ENCODE measurements around the gene TECPR1. TPM values are rescaled to one million over a fixed set of nuclear protein-coding genes. Genes with fewer than 3 reads are reported as not detected.
A peak's percentile ranks its signal among the peaks of the same experiment; 100 is the strongest.

Gene TECPR1
- total and polyA plus RNA-seq, 9 donors = 4.2 to 28.1 (median 21.4) TPM

DNA sequence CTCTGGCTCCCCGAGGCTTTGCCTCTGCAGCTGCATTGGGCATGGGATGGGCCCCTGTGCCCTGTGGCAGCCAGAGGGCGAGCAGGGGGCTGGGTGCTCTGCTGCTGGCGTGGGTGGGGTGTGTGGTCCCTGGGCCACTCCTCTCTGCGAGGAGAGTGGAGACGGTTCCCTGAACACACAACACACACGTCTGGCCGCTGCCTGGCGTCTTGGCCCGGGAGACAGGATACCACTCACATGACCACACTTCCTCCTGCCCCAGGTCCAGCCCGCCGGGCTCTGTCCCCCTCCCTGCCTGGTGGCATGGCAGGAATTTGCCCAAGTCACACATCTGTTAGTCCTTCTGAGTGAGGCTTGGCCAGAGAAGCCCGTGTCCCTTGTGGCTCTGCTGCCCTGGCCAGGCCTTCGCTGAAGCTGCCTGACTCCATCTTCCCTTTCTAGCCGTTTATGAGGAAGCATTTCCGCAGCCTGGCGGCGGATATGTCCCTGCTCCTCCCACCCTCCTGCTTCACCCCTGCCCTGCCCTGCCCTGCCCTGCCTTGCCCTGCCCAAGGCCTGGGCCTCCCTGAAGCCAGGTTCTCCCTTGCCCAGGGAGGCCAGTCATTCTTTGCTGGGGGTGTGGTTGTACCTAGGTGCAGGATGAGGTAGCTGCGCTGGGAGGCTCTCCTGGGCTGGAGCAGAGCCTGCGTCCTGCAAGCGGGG is 32.5 kb upstream of the TECPR1 start:
- H3K9me3 ChIP-seq = no peaks in the 10 kb centered on the region
- H3K4me3 ChIP-seq = peak overlapping the region; percentile 98
- 28 to 33% (median 31%) methylated on average over 20 of the region's 20 CpGs for WGBS, 3 donors
- H3K36me3 ChIP-seq = no peaks in the 10 kb centered on the region
- intact Hi-C loops (cut with DNase I) = no loop called here
- no peaks in the 10 kb centered on the region for H3K27me3 ChIP-seq
- no peak for TF ChIP-seq POLR2A (IDR thresholded peaks at IDR 0.05)
- TF ChIP-seq EP300 (IDR thresholded peaks at IDR 0.05) = no peak
- TF ChIP-seq, protein P1, sequence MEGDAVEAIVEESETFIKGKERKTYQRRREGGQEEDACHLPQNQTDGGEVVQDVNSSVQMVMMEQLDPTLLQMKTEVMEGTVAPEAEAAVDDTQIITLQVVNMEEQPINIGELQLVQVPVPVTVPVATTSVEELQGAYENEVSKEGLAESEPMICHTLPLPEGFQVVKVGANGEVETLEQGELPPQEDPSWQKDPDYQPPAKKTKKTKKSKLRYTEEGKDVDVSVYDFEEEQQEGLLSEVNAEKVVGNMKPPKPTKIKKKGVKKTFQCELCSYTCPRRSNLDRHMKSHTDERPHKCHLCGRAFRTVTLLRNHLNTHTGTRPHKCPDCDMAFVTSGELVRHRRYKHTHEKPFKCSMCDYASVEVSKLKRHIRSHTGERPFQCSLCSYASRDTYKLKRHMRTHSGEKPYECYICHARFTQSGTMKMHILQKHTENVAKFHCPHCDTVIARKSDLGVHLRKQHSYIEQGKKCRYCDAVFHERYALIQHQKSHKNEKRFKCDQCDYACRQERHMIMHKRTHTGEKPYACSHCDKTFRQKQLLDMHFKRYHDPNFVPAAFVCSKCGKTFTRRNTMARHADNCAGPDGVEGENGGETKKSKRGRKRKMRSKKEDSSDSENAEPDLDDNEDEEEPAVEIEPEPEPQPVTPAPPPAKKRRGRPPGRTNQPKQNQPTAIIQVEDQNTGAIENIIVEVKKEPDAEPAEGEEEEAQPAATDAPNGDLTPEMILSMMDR (IDR thresholded peaks at IDR 0.05) = no peak
- H3K27ac ChIP-seq = peak overlapping the region; percentile 20 to 64
- peak; percentile 34 to 52 (median 42) for DNase-seq
- peaks cover 38% of the 10 kb centered on the region for H3K4me1 ChIP-seq (ENCODE audit: insufficient read depth)

DNA sequence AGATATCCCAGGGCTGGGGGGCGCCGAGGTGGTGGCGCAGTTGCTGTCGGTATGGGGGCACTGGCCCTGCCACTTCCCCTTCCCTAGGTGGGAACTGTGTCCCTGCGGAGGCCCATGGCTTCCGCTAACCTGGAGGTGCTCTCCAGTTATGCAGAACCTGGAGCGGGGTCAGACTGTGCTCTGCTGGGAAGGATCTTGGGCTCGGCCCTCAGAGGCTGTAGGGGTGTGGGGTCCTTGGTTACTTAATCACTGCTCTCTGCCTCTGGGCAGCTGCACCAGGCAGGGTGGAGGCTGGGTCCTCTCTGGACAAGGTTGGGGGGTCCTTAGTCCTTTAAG is 31.8 kb upstream of the TECPR1 start:
- no peaks in the 10 kb centered on the region for H3K36me3 ChIP-seq
- intact Hi-C loops (cut with DNase I) = no loop called here
- peak overlapping the region in 1 of 2 donors; percentile 64 for H3K27ac ChIP-seq
- peaks cover 38% of the 10 kb centered on the region for H3K4me1 ChIP-seq (ENCODE audit: insufficient read depth)
- WGBS, 3 donors = 64 to 72% (median 69%) methylated on average over 6 to 8 of the region's 8 CpGs
- peak overlapping the region; percentile 98 for H3K4me3 ChIP-seq
- no peak for DNase-seq
- no peaks in the 10 kb centered on the region for H3K9me3 ChIP-seq
- TF ChIP-seq, protein P1 (IDR thresholded peaks at IDR 0.05) = no peak
- no peak for TF ChIP-seq POLR2A (IDR thresholded peaks at IDR 0.05)
- no peak for TF ChIP-seq EP300 (IDR thresholded peaks at IDR 0.05)
- H3K27me3 ChIP-seq = no peaks in the 10 kb centered on the region

DNA sequence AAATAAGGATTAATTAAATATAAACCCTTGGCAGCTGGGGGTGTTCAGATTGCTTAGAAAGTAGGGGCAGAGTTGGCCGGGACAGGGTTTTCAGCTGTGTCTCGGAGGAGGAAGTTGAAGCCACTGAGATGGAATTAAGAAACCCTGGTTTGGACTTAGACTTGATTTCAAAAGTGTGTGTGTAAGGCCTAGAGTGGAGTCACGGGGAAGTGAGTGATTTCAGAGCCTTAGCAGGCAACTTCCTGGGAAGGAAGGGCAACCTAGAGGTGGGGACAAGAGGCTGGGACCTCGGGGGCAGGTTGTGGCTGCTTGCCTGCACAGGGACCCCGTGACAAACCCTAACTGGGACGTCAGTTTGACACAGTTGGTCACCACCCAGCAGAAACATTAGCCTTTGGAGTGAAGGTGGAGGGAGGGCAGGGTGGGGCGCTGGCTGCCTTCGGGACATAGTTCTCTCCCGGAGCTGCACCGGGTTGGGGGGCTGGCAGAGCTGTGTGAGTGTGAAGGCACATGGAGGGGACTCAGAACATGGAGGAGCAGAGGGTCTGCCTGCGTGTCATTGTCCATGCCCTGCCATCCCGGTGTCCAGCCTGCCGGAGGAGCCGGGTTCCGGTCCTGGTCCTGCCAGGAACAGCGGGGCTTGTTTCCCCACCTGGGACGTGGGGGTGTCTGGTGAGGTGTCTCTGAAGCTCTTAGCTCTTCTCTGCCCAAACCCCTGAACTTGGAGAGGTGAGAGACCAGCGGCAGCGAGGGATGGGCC is 31.3 kb upstream of the TECPR1 start:
- no peak overlapping the region for H3K27ac ChIP-seq
- 57 to 61% (median 59%) methylated on average over 19 of the region's 19 CpGs for WGBS, 3 donors
- peaks cover 38% of the 10 kb centered on the region for H3K4me1 ChIP-seq (ENCODE audit: insufficient read depth)
- intact Hi-C loops (cut with DNase I) = no loop called here
- no peaks in the 10 kb centered on the region for H3K27me3 ChIP-seq
- H3K36me3 ChIP-seq = no peaks in the 10 kb centered on the region
- peak overlapping the region; percentile 98 for H3K4me3 ChIP-seq
- DNase-seq = no peak
- TF ChIP-seq, protein P1 (IDR thresholded peaks at IDR 0.05) = no peak
- TF ChIP-seq EP300 (IDR thresholded peaks at IDR 0.05) = no peak
- no peak for TF ChIP-seq POLR2A (IDR thresholded peaks at IDR 0.05)
- no peaks in the 10 kb centered on the region for H3K9me3 ChIP-seq

DNA sequence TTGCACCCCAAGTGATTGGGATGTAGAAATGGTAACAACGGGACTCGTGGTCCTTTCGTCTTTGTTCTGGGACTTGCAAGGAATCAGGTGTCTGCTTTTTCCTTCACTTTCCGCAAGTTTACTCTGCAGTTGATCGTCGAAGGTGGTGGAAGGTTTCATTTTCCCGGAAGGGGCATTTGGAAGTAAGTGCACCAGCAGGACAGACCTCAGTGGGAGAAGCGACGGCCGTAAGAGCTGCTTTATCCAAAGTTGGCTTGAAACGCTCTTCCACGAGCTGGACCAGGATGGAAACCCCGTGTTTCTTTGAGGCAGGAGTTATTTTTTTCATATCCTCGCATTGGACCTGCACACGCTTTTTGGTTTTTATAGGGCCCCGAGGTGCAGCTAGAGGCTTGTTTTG is 30.7 kb upstream of the TECPR1 start:
- Histone ChIP-seq H3K9me3 (no peaks in the 10 kb centered on the region), H3K4me1 (ENCODE audit: insufficient read depth) (peaks cover 36% of the 10 kb centered on the region), H3K4me3 (peak overlapping the region; percentile 98), H3K36me3 (no peaks in the 10 kb centered on the region), H3K27me3 (no peaks in the 10 kb centered on the region), H3K27ac (peak overlapping the region; percentile 54 to 85)
- intact Hi-C loops (cut with DNase I) = no loop called here
- DNase-seq = no peak
- WGBS, 3 donors = 16 to 22% (median 22%) methylated on average over 16 of the region's 16 CpGs
- TF ChIP-seq EP300 (IDR thresholded peaks at IDR 0.05) (no peak), POLR2A (IDR thresholded peaks at IDR 0.05) (no peak)
- TF ChIP-seq, protein P1 (IDR thresholded peaks at IDR 0.05) = no peak
